ENCODE measurements around the gene CRYBB3. TPM values are rescaled to one million over a fixed set of nuclear protein-coding genes. Genes with fewer than 3 reads are reported as not detected.
A peak's percentile ranks its signal among the peaks of the same experiment; 100 is the strongest.
"Not testable (repeated sequence)": the region's sequence is repeated elsewhere in the genome, so short reads cannot be mapped to it uniquely, and the experiment has no call there.

Gene CRYBB3
- polyA plus RNA-seq, 4 donors = 0.32 to 0.43 TPM; not detected in 2

DNA sequence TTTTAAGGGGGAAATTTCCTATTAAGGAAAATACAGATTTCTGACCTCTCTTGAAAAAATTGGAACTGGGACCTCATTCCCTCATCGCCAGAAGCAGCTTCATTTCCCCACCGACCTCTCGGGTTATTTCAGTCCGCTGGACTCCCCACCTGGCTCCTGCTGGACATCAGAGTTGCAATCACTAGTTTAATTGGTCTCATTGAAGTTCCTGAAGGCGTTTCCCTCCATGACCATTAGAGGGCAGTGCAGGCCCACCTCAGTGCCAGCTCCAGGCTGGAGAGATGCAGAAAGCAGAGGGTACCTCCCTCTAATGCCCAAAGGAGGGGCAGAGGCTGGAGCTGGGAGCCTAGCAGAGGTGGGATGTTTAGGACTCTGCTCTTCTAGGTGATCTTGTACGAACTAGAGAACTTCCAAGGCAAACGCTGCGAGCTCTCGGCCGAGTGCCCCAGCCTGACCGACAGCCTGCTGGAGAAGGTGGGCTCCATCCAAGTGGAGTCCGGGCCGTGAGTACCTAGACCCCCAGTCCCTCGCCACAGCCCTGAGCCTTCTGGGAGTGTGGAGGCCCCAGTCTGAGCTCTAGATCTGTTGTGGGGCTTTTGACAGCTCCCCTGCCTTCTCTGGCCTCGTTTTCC, 2.7 kb downstream of the CRYBB3 start:
- DNase-seq (ENCODE audit: low read depth in 4 of 4, low spot score in 2 of 4) = peak in 1 of 4 donors; percentile 47

DNA sequence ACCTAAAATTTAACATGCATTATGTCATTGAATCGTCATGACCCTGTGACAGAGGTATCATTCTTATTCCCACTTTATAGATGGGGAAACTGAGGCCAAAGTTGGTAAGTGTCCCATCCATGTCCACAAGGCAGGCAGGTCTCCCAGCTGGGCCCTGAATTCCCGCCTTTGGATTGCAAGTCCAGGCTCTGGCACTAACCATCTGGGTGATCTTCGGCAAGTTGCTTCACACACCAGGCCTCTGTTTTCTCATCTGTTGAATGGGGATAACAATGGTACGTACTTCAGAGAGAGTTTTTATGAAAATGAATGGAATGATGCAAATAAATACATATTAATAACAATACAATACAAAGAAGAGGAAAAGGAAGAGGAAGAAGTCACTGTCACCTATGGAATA, 3.4 kb downstream of the CRYBB3 start:
- DNase-seq (ENCODE audit: low read depth in 4 of 4, low spot score in 2 of 4) = no peak

DNA sequence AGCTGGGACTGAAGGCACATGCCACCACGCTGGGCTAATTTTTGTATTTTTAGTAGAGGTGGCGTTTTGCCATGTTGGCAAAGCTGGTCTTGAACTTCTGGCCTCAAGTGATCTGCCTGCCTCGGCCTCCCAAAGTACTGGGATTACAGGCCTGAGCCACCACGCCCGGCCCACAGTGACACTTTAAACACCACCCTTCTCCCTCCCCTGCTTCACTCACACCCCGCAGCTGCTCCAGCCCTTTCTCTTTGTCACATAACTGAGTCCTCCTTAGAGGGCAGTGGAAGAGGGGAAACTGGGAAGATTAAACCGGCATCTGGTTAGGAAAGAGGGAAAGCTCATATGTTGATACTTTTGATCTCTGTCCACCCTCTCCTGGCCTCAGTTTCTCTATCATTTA, 4.9 kb downstream of the CRYBB3 start:
- DNase-seq (ENCODE audit: low read depth in 4 of 4, low spot score in 2 of 4) = not testable (repeated sequence)

DNA sequence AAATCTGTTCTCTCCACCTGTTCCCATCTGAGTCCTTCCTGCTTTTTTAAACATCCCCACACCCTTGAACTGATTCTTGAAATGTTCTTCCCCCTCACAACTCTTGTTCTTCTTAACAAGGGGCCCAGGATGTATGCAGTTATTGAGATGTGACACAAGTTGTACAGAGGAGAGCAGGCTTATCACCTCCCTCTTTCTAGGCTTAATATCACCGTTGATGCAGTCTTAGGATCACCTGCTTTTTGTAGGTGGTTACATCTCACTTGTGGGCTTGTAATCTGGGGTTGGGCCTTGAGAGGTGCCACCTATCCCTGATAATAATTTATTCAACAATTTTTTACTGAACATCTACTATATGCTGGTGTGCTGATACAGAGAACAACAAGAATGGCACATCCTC, 6.2 kb downstream of the CRYBB3 start:
- DNase-seq (ENCODE audit: low read depth in 4 of 4, low spot score in 2 of 4) = no peak

DNA sequence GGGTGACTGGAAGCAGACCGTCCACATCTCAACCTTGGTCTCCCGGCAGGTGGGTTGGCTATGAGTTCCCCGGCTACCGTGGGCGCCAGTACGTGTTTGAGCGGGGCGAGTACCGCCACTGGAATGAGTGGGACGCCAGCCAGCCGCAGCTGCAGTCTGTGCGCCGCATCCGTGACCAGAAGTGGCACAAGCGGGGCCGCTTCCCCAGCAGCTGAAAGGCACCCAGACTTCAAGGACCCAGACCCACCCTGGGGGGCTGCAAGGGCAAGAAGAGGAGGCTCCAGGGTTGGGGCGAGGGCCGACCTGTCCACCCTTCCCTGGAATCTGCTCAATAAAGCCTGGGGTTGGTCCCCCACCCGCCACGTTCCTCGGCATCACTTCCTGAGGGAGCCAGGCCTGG, 7.3 kb downstream of the CRYBB3 start:
- no peak for DNase-seq (ENCODE audit: low read depth in 4 of 4, low spot score in 2 of 4)

DNA sequence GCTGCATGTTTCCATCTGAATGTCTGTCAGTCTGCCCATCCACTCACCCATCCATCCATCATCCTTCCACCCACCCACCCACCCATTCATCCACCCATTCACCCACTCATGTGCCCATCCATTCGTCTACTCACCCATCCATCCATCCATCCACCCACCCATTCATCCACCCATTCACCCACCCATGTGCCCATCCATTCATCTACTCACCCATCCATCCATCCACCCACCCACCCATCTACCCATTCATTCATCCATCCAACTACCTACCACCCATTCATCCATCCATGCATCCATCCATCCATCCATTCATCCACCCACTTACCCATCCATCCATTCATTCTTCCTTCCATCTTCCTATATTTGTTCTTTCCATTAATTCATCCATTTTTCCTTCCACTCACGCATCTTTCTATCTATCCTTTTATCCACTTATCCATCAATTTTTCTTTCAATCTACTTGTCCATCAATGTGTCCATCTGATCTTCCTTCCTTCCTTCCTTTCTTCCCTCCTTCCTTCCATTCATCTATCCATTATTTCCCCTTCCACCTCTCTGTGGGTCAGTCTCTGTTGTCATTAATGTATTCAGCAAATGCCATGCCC, 8.0 kb downstream of the CRYBB3 start:
- no peak for DNase-seq (ENCODE audit: low read depth in 4 of 4, low spot score in 2 of 4)

DNA sequence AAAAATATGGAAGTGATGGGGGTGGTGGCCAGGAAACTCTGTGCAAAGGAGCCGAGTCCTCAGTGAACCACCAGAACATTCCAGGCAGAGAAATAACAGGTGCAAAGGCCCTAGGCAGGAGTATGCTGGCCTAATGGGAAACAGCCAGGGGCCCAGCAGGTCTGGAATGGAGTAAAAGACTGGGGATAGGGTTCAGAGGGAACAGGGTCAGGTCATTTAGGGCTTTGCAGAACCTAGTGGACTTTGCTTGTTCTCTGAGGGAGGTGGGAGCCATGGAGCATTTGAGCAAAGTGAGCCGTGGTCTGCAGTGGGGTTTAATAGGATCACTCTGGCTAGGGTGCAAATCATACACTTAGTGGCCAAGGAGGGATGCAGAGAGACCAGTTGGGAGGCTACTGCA, 8.7 kb downstream of the CRYBB3 start:
- no peak for DNase-seq (ENCODE audit: low read depth in 4 of 4, low spot score in 2 of 4)

DNA sequence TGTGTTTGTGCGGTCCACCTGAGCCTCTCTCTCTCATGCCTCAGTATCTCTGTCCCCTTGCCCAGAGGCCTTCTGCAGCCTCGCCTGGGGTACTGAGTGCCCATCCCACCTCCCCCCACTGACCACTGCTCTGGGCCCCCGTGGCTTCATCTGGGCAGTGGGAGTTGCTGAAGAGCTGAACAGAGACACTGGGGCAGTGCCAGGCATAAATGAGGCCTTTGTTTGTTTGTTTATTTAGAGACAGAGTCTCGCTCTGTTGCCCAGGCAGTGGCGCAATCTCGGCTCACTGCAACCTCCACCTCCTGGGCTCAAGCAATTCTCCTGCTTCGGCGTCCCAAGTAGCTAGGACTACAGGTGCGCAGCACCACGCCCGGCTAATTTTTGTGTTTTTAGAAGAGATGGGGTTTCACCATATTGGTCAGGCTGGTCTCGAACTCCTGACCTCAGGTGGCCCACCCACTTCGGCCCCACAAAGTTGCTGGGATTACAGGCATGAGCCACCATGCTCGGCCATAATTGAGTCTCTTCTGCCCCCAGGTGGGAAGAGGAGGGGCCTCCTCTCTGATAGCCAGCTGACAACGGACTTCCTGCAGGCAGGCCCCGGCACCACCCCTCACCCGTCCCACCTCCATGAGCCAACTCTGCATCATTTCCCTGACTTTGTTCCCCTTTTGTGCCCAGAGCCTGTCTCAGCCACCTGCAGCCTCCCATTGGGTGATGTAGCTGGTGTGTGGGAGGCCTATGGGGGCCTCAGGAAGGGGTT, 9.3 kb downstream of the CRYBB3 start:
- DNase-seq (ENCODE audit: low read depth in 4 of 4, low spot score in 2 of 4) = no peak

DNA sequence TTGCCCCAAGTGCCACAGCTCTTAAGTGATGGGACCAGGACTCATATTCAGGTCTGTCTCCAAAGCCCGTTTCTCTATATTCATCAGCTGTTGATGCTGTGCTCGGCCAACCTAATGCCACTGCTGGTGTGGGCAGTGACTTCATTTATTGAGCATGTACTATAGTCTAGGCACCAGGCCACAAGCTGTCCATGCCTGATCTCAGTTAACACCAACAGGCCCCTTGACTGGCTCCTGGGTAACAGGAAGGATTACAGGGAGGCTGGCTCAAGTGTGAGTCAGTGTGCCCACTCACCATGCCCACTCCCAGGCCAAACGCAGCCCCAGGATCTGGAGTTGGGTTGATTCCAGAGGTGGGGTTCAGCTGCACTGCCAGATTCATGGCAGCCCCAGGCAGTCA, 11.1 kb downstream of the CRYBB3 start:
- no peak for DNase-seq (ENCODE audit: low read depth in 4 of 4, low spot score in 2 of 4)

DNA sequence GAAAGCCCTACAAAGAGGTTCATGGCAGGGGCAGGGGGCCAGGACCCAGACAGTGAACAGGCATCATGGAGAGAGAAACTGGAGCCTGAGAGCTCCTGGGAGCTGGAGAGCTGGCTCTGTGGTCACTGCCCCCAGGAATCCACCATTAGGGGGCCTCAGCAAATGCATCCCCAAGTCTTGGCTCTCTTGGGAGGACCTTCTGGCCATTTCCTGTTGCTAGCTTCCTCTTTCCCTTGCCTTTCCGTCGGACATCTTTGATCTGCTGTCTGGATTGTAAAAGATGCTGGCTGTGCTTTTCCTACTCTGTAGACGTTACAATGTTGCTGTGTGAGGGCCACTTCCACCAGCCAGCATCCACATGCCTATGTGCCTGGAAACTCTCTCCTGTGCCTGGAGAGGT, 12.7 kb downstream of the CRYBB3 start:
- DNase-seq (ENCODE audit: low read depth in 4 of 4, low spot score in 2 of 4) = no peak

DNA sequence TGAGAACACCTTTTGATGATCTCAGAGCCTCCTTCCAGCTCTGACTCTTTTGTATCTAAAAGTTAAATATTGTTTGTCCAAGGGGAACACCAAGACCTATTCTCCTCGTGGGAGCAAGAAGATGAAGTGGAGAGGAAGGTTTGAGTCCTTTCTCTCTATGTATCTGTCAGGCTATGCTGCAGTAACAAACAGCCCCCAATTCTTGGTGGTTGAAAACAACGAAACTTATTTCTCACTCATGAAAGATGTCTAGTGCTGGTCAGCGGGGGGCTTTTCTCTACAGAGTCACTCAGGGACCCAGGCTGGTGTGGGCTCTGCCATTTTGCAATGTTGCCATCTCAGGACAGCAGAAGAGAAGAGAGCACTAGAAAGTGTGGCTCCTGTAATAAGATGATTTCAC, 13.6 kb downstream of the CRYBB3 start:
- DNase-seq (ENCODE audit: low read depth in 4 of 4, low spot score in 2 of 4) = no peak

DNA sequence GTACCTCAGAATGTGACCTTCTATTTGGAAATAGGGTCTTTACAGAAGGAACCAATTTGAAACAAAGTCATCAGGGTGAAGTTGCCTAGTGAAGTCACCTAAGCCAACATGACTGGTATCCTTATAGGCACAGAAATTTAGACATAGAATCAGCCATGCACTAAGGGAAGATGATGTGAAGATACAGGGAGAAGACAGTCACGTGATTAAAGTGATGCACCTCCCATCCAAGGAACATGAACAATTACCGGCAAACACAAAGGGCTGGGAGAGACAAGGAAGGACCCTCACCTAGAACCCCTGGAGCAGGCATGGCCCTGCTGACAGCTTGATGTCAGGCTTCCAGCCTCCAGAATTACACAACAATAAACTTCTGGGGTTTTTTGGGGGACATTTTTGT, 16.6 kb downstream of the CRYBB3 start:
- DNase-seq (ENCODE audit: low read depth in 4 of 4, low spot score in 2 of 4) = no peak

DNA sequence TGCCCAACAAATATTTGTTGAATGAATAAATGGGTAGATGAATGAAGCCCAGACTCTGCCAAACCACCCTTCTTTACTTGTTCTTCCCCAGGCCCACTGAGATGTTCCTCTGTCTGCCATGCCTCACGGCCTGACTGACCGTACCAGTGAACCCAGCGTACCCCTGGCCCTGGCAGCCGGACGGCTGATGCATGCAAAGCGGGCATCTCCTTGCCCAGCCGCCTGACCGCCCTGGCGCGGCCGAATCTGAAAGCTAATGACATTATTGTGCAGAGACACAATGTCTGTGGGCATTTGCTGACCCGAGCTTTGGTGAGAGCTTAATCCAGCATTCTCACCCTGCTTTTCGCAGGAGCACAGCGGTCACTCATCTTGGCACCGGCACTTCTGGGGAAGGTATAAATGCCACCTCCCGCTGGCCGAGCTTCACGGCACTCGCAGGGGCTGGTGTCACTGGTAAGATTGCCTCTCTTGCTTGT, 19.6 kb downstream of the CRYBB3 start, which contains the start of gene CRYBB2:
Gene CRYBB2, plus strand, starts transcription at position 429 of the 479 bp plus-strand sequence. CDS start 1,791 bp downstream, outside the sequence.
- no peak for DNase-seq (ENCODE audit: low read depth in 4 of 4, low spot score in 2 of 4)

DNA sequence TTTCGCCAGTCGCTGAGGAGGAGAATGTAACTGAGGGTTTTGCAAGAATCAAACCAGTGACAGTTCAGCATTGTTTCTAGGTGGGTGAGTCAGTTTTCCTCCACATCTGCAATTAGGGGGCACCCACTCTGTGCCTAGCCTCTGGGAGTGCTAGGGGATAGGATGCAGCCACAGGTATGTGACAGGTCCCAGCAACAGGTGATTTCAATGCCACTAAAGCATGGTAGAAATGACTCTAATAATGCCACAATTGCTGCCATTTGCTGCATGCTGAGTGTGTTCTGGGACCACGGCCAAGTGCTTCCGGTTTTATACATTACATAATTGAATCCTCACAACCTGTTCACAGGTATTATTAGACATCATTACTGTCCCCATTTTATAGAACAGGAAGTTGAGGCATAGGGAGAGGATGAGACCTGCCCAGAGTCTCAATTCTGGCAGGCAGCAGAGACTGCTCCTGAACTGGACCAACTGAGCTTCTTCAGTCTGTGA, 20.3 kb downstream of the CRYBB3 start:
- no peak for DNase-seq (ENCODE audit: low read depth in 4 of 4, low spot score in 2 of 4)

DNA sequence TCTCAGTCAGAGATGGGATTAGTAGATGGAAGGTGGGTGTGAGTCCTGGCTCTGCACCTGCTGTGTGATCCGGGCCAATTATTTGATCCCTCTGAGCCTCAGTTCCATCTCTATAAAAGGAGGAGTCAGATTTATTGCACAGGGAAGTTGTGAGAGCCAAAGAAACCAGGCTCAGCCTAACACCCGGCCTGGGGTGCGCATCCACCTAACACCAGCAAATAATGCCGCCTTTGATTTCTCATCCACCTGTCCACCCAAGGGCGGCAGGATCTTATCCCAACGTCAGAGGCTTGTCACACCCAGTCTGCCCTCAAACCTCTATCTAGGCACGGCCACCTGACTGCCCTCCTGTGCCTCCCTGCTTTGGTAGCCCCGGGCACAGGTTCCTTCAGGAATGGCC, 22.1 kb downstream of the CRYBB3 start:
- no peak for DNase-seq (ENCODE audit: low read depth in 4 of 4, low spot score in 2 of 4)

DNA sequence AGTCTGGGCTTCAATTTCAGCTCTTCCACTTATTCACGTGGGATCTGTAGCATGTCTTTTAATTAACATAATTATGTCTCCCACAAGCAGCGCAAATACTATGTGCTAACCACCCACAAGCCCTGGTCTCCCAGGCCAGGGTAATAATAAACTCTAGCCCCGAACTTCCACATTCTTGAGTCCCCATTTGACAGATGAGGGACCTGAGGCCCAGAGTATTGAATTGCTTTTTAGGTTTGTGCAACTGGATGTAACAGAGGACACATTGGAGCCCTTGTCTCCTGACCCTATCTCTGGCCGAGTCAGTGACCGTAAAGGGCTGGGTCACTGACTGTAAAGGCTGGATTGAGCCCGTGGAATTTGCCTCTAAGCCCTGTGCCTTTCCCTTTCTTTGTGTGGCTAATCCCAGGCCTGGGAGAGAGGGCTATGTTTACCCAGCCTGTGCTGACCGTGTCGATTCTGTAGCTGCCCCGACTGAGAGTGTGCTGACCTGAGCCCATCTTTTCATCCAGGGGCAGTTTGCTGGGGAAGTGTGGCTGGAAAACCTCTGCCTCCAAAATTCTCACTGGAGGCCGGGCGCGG, 23.7 kb downstream of the CRYBB3 start:
- no peak for DNase-seq (ENCODE audit: low read depth in 4 of 4, low spot score in 2 of 4)

DNA sequence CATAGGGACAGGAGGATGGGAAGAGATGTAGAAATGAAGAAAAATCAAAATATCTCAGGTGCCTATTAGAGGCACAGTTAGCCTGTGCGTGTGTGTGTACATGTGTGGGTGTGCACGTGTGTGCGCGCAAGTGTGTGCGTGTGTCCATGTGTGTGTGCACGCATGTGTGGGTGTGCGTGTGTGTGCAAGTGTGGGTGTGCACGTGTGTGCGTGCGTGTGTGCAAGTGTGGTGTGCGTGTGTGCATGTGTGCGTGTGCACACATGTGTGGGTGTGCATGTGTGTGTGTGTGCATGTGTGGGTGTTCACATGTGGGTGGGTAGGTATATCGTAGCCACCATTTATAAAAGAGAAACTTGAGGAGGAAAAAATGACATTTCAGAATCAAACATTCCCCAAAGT, 29.2 kb downstream of the CRYBB3 start:
- DNase-seq (ENCODE audit: low read depth in 4 of 4, low spot score in 2 of 4) = no peak

DNA sequence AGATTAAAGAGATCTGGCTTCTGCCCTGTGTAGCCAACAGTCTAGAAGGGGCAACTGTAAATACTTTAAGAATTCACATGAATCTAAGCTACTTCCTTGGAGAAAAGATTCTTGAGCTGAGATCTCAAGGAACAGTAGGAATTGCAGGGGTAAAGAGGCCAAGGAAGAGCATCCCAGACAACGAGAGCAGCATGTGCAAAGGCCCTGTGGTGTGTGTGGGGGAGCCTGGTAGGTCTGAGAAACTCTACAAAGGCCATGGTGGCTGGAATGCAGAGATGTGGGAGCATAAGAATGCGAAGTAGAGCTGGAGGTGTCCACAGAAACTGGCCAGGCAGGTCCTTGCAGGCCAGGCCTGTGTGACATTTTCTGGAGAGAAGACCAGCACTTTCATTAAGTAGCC, 31.1 kb downstream of the CRYBB3 start:
- not testable (repeated sequence) for DNase-seq (ENCODE audit: low read depth in 4 of 4, low spot score in 2 of 4)

DNA sequence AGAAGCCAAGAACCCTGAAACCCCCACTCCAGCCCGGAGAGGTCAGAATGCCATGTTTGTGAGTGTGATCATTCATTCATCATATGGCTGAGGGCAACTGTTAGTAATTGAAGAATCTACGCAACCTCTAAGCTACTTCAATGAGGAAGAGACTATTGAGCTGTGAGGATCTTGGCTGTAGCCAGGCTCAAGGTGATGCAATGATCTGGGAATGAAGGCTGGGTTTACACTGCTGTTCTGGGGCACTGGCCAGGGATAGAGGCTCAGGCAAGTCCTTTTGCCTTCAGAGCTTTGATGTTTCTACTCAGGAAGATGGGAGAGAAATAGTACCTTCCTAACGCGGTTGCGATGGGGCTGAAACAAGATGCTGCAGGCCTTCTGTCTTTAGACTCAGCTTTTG, 32.6 kb downstream of the CRYBB3 start:
- DNase-seq (ENCODE audit: low read depth in 4 of 4, low spot score in 2 of 4) = no peak

DNA sequence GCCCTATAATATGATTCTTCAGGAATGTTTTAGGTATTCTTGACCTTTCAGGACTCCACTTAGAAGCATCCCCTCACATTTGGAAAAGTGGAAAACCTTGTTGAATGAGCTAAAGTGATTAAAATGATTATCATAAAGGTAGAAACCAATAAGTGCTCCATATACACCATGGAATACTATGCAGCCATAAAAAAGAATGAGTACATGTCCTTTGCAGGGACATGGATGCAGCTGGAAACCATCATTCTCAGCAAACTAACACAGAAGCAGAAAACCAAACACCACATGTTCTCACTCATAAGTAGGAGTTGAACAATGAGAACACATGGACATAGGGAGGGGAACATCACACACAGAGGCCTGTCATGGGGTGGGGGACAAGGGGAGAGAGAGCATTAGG, 34.0 kb downstream of the CRYBB3 start:
- DNase-seq (ENCODE audit: low read depth in 4 of 4, low spot score in 2 of 4) = not testable (repeated sequence)

Data from left renal cortex interstitium (tissue), 4 donors.